K562 (cell line): Measurements from ENCODE around the gene NR6A1. TPM values are rescaled to one million over a fixed set of nuclear protein-coding genes. Genes with fewer than 3 reads are reported as not detected.

Source experiments
- ATF1 ChIP-seq, 2 experiments: fragments of 450-650 bp in 1 of 2; IDR thresholded peaks; 2 replicates each; pipeline ENCODE4 v1.6.1; 2016; ENCODE audit warnings: missing compliant biosample characterization in 1 of 2, missing genetic modification characterization in 1 of 2
- CBX3 ChIP-seq, 2 experiments: IDR thresholded peaks; 1 replicate in 1 of 2; 2 replicates in 1 of 2; pipeline ENCODE4 v1.6.1; 2012; ENCODE audit warnings: inconsistent platforms in 2 of 2, low read length in 2 of 2, borderline replicate concordance in 1 of 2, control low read depth in 1 of 2
- CHD4 ChIP-seq: fragments of 200-600 bp; sonication (generic); IDR thresholded peaks from 3 replicates; pipeline ENCODE4 v1.6.1; 2012; ENCODE audit warnings: low read depth, mild to moderate bottlenecking, mixed read lengths, low read length, inconsistent platforms; ENCODE audit not compliant: insufficient read depth, insufficient replicate concordance, poor library complexity, severe bottlenecking
- CREM ChIP-seq: IDR thresholded peaks from 2 replicates; pipeline ENCODE4 v1.6.1; 2014; ENCODE audit warnings: antibody characterized with exemption, low read depth
- GATAD2A ChIP-seq: fragments of 450-650 bp; IDR thresholded peaks from 2 replicates; pipeline ENCODE4 v1.6.1; 2017
- HCFC1 ChIP-seq: IDR thresholded peaks from 2 replicates; pipeline ENCODE4 v1.6.1; 2012; ENCODE audit warnings: low read depth, low read length, improper control_type of control experiment
- KLF10 ChIP-seq: fragments of 250-450 bp; sonication (Bioruptor Pico); IDR thresholded peaks from 2 replicates; pipeline ENCODE4 v1.6.1; 2021; ENCODE audit warnings: matching md5 sums
- MTA3 ChIP-seq: fragments of 450-650 bp; formaldehyde crosslinking; IDR thresholded peaks from 2 replicates; pipeline ENCODE4 v1.6.1; 2017; ENCODE audit warnings: mild to moderate bottlenecking, borderline replicate concordance
- NCOA2 ChIP-seq, 2 experiments: fragments of 450-650 bp; IDR thresholded peaks; 2 replicates each; pipeline ENCODE4 v1.6.1; 2018; ENCODE audit warnings: mild to moderate bottlenecking in 2 of 2, moderate library complexity in 1 of 2; ENCODE audit not compliant: partially characterized antibody in 2 of 2
- PYGO2 ChIP-seq: fragments of 450-650 bp; IDR thresholded peaks from 2 replicates; pipeline ENCODE4 v1.6.1; 2016; ENCODE audit warnings: mild to moderate bottlenecking, missing genetic modification characterization, moderate library complexity, missing compliant biosample characterization
- SIN3A ChIP-seq, 2 experiments: fragments of 150-350 bp in 1 of 2; IDR thresholded peaks; 2 replicates each; pipeline ENCODE4 v1.6.1; 2011 to 2016; ENCODE audit warnings: borderline replicate concordance in 2 of 2, low read depth in 2 of 2, low read length in 2 of 2, mild to moderate bottlenecking in 2 of 2, moderate library complexity in 2 of 2; ENCODE audit not compliant: control insufficient read depth in 1 of 2
- TCF7 ChIP-seq: sonication (generic); IDR thresholded peaks from 2 replicates; pipeline ENCODE4 v1.6.1; 2016; ENCODE audit warnings: antibody characterized with exemption, borderline replicate concordance
- TEAD1 ChIP-seq, 2 experiments: fragments of 450-650 bp in 1 of 2; sonication (generic) in 1 of 2; formaldehyde crosslinking; IDR thresholded peaks; 2 replicates each; pipeline versions ENCODE4 v1.4.0 to v1.8.0; 2020 to 2022; ENCODE audit warnings: mild to moderate bottlenecking in 2 of 2, missing genetic modification reagents in 1 of 2
- ZC3H11A ChIP-seq: IDR thresholded peaks from 2 replicates; pipeline ENCODE4 v1.6.1; 2012; ENCODE audit warnings: low read depth, low read length, improper control_type of control experiment
- ZNF212 ChIP-seq: fragments of 450-650 bp; formaldehyde crosslinking; IDR thresholded peaks from 2 replicates; pipeline ENCODE4 v1.4.0; 2020; ENCODE audit warnings: mild to moderate bottlenecking
- ZNF347 ChIP-seq: fragments of 450-650 bp; formaldehyde crosslinking; IDR thresholded peaks from 2 replicates; pipeline ENCODE4 v1.4.0; 2020; ENCODE audit warnings: low read depth, mild to moderate bottlenecking, moderate library complexity
- polyA plus RNA-seq, 8 experiments: library from polyadenylated mRNA; depleted of rRNA in 4 of 8; stranded (reverse) in 5 of 8; unstranded in 3 of 8; fragments of >200 nt; fragmentation: Nextera tagmentation in 2 of 8; fragmentation: Illumina TruSeq in 1 of 8; extraction: Ambion mirVana in 2 of 8; extraction: Trizol in 1 of 8; gene quantifications; 2 replicates each; pipeline versions ENCODE4 v1.2.1 to v1.2.3, GENCODE V29; 2011 to 2014; ENCODE audit warnings: inconsistent platforms in 1 of 8, missing spikeins in 1 of 8
- total RNA-seq, 7 experiments: library from RNA; depleted of rRNA in 6 of 7; stranded (reverse); fragments of >200 nt in 6 of 7; fragmentation: Illumina TruSeq in 2 of 7; extraction: Trizol in 2 of 7; gene quantifications; 2 replicates each; pipeline versions ENCODE4 v1.2.1 to v1.2.3, GENCODE V29; 2011 to 2021; ENCODE audit warnings: low replicate concordance in 1 of 7
- TF ChIP-seq, protein P1 (sequence below): sonication (generic); formaldehyde crosslinking; IDR thresholded peaks from 2 replicates; pipeline ENCODE4 v1.8.0; 2022; ENCODE audit warnings: mild to moderate bottlenecking, missing genetic modification reagents
- TF ChIP-seq, protein P2 (sequence below), 3 experiments: IDR thresholded peaks in 2 of 3; conservative IDR thresholded peaks in 1 of 3; 2 replicates each; pipeline ENCODE4 v1.5.1; 2011 to 2012; ENCODE audit warnings: low read length in 3 of 3, mild to moderate bottlenecking in 3 of 3, control low read depth in 2 of 3, improper control_type of control experiment in 1 of 3, inconsistent platforms in 1 of 3, low read depth in 1 of 3, mixed read lengths in 1 of 3, moderate library complexity in 1 of 3; ENCODE audit not compliant: insufficient read depth in 2 of 3
- TF ChIP-seq, protein P3 (sequence below): fragments of 450-650 bp; IDR thresholded peaks from 2 replicates; pipeline ENCODE4 v1.6.1; 2016; ENCODE audit warnings: low read depth, mild to moderate bottlenecking, moderate library complexity
- TF ChIP-seq, protein P4 (sequence below), 2 experiments: IDR thresholded peaks in 1 of 2; conservative IDR thresholded peaks in 1 of 2; 2 replicates each; pipeline ENCODE4 v1.6.1; 2016; ENCODE audit warnings: low read depth in 2 of 2, mild to moderate bottlenecking in 1 of 2, missing compliant biosample characterization in 1 of 2, missing genetic modification characterization in 1 of 2, moderate library complexity in 1 of 2

NR6A1 gene
- total and polyA plus RNA-seq, 9 of the 15 experiments (the other 6 are each of a cell fraction or from before 2014, with no cell fraction given): 9.7 to 55.4 (median 28.3) TPM

DNA sequence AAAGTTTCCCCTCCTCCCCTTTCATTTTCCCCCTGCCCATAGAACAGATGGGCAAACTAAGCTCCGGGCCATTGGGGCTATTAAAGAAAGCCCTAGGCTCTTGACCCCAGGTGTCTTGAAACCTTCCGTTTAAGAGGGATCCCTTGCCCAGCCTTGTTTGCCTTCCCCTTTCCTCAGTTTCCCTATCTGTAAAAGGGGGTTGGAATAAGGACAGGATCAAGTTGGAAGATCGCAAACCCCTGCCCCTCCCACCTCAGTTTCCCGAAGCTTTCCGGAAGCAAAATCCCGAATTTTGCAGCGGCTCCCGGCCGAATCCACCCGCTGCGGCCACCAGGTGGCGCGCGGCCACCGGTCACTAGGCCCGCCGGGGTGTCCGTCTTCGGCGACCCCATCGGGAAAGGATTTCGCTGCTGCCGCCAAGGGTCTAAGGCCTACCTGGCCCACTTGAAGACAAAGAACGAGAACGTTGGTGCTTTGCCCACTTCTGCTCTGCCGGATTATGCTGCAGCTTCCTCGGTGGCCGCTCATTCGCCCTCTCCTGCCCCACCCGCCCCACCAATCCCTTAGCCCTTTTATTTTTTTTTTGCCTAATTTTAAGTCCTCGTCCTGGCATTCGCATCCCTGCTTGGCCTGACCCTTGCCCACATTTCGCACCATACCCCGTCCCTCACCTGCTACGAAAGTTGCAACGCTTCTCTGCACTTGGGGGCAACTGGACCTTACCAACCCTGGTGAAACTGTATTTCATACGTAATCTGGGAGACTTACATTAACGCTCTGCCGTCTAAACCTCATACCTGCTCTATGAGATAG is 962 bp upstream of the NR6A1 start (continued):
- TF ChIP-seq CHD4 (peak; percentile 94), NCOA2 (IDR thresholded peaks at IDR 0.05; ENCODE audit: partially characterized antibody in 2 of 2) (no peak), TEAD1 (CRISPR knock-in tag; IDR thresholded peaks at IDR 0.05) (peak in 1 of 2 experiments; percentile 50; a peak in 2 of 4 replicates), GATAD2A (0 out of 2 replicates have a peak, but pooled peaks have one; percentile 51), SIN3A (IDR thresholded peaks at IDR 0.05; ENCODE audit: borderline replicate concordance in 2 of 2, control insufficient read depth in 1 of 2, low read depth in 2 of 2, low read length in 2 of 2) (0 out of 4 replicates have a peak, but pooled peaks of 1 of the 2 experiments have one; percentile 3), KLF10 (CRISPR knock-in tag) (no peak), TCF7 (no peak), PYGO2 (tag) (0 out of 2 replicates have a peak, but pooled peaks have one; percentile 39), CBX3 (IDR thresholded peaks at IDR 0.05; ENCODE audit: borderline replicate concordance in 1 of 2, low read length in 2 of 2) (peak in 1 of 2 experiments; percentile 56; a peak in 1 of 3 replicates), HCFC1 (no peak), ZNF212 (CRISPR knock-in tag) (no peak), ZC3H11A (no peak), ZNF347 (CRISPR knock-in tag) (no peak), MTA3 (peak; percentile 39; the same call in 1 of the 2 replicates), CREM (0 out of 2 replicates have a peak, but pooled peaks have one; percentile 5), ATF1 (CRISPR knock-in tag; IDR thresholded peaks at IDR 0.05) (no peak), ATF1 (tag; IDR thresholded peaks at IDR 0.05) (no peak)
- TF ChIP-seq, protein P1, sequence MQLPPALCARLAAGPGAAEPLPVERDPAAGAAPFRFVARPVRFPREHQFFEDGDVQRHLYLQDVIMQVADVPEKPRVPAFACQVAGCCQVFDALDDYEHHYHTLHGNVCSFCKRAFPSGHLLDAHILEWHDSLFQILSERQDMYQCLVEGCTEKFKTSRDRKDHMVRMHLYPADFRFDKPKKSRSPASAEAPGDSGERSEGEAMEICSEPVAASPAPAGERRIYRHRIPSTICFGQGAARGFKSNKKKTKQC (CRISPR knock-in tag): no peak
- TF ChIP-seq, protein P2, sequence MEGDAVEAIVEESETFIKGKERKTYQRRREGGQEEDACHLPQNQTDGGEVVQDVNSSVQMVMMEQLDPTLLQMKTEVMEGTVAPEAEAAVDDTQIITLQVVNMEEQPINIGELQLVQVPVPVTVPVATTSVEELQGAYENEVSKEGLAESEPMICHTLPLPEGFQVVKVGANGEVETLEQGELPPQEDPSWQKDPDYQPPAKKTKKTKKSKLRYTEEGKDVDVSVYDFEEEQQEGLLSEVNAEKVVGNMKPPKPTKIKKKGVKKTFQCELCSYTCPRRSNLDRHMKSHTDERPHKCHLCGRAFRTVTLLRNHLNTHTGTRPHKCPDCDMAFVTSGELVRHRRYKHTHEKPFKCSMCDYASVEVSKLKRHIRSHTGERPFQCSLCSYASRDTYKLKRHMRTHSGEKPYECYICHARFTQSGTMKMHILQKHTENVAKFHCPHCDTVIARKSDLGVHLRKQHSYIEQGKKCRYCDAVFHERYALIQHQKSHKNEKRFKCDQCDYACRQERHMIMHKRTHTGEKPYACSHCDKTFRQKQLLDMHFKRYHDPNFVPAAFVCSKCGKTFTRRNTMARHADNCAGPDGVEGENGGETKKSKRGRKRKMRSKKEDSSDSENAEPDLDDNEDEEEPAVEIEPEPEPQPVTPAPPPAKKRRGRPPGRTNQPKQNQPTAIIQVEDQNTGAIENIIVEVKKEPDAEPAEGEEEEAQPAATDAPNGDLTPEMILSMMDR (IDR thresholded peaks at IDR 0.05 in 2 of 3, conservative IDR thresholded peaks at IDR 0.05 in 1 of 3; ENCODE audit: insufficient read depth in 2 of 3, low read depth in 1 of 3, low read length in 3 of 3): peak; percentile 94 to 95 (median 95)
- TF ChIP-seq, protein P3, sequence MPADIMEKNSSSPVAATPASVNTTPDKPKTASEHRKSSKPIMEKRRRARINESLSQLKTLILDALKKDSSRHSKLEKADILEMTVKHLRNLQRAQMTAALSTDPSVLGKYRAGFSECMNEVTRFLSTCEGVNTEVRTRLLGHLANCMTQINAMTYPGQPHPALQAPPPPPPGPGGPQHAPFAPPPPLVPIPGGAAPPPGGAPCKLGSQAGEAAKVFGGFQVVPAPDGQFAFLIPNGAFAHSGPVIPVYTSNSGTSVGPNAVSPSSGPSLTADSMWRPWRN: no peak
- TF ChIP-seq, protein P4, sequence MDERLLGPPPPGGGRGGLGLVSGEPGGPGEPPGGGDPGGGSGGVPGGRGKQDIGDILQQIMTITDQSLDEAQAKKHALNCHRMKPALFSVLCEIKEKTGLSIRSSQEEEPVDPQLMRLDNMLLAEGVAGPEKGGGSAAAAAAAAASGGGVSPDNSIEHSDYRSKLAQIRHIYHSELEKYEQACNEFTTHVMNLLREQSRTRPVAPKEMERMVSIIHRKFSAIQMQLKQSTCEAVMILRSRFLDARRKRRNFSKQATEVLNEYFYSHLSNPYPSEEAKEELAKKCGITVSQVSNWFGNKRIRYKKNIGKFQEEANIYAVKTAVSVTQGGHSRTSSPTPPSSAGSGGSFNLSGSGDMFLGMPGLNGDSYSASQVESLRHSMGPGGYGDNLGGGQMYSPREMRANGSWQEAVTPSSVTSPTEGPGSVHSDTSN (CRISPR knock-in tag; IDR thresholded peaks at IDR 0.05; ENCODE audit: low read depth): no peak
- TF ChIP-seq, protein P4 (tag; conservative IDR thresholded peaks at IDR 0.05; ENCODE audit: low read depth): no peak
